GM18526 (cell line): ENCODE results near the gene TAOK2.

Experiments used
- POLR2A ChIP-seq: IDR thresholded peaks from 3 replicates; pipeline ENCODE4 v1.6.1; 2011; ENCODE audit not compliant: insufficient read length; ENCODE audit errors: extremely low read depth

TAOK2 gene

DNA sequence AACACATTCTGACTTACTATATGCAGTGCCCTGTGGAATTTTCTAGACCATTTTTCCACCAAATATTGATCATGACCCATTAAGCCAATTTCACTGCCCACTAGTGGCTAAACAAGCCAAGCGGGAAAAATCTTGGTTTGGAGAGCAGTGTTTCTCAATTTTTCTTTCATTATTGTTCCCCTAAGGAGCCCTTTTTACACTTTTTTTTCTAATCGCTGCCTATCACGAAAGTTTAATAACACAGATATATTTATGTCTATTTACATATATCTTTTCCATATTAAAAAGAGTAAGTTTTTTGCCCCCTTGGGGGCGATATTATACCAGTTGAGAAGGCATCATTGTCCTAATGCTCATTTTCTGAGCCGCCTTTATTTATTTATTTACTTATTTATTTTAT, 68.2 kb downstream of the TAOK2 start:
- TF ChIP-seq POLR2A, result no peak
